A549 (cell line): Measurements from ENCODE around the gene UBE2L5.

ENCODE experiments used
- CEBPB ChIP-seq, 2 experiments: fragments of >200 bp in 1 of 2; sonication (Bioruptor Twin) in 1 of 2; formaldehyde crosslinking in 1 of 2; IDR thresholded peaks; 2 replicates each; pipeline ENCODE4 v1.6.1; 2012 to 2016
- CHD2 ChIP-seq: fragments of 150-350 bp; IDR thresholded peaks from 2 replicates; pipeline ENCODE4 v1.6.1; 2014; ENCODE audit warnings: low read length; ENCODE audit not compliant: partially characterized antibody
- EP300 ChIP-seq, 2 experiments: fragments of >200 bp; sonication (Bioruptor Twin); formaldehyde crosslinking; IDR thresholded peaks; 2 replicates in 1 of 2; 3 replicates in 1 of 2; pipeline ENCODE4 v1.6.1; 2016 to 2017
- FOXS1 ChIP-seq: fragments of 250-450 bp; sonication (Bioruptor Pico); IDR thresholded peaks from 2 replicates; pipeline ENCODE4 v1.5.0; 2020; ENCODE audit warnings: mild to moderate bottlenecking, moderate library complexity
- HMGXB4 ChIP-seq: fragments of 250-450 bp; sonication (Bioruptor Pico); IDR thresholded peaks from 2 replicates; pipeline ENCODE4 v1.5.0; 2021; ENCODE audit warnings: mild to moderate bottlenecking, moderate library complexity, borderline replicate concordance
- NPAS2 ChIP-seq: fragments of 250-450 bp; sonication (Bioruptor Pico); IDR thresholded peaks from 2 replicates; pipeline ENCODE4 v1.8.0; 2022; ENCODE audit warnings: mild to moderate bottlenecking, moderate library complexity, borderline replicate concordance
- POLR2AphosphoS2 ChIP-seq: conservative IDR thresholded peaks from 2 replicates; pipeline ENCODE4 v1.6.1; 2012; ENCODE audit warnings: low read length, improper control_type of control experiment, inconsistent platforms
- RCOR1 ChIP-seq: fragments of 150-350 bp; IDR thresholded peaks from 2 replicates; pipeline ENCODE4 v1.6.1; 2014; ENCODE audit warnings: antibody characterized with exemption, low read length, low read depth
- ZSCAN20 ChIP-seq: fragments of 250-450 bp; sonication (Bioruptor Pico); IDR thresholded peaks from 2 replicates; pipeline ENCODE4 v1.8.0; 2022; ENCODE audit warnings: mild to moderate bottlenecking, moderate library complexity
- TF ChIP-seq, protein P1 (sequence below): fragments of >200 bp; sonication (Bioruptor Twin); formaldehyde crosslinking; IDR thresholded peaks from 3 replicates; pipeline ENCODE4 v1.5.1; 2016

DNA sequence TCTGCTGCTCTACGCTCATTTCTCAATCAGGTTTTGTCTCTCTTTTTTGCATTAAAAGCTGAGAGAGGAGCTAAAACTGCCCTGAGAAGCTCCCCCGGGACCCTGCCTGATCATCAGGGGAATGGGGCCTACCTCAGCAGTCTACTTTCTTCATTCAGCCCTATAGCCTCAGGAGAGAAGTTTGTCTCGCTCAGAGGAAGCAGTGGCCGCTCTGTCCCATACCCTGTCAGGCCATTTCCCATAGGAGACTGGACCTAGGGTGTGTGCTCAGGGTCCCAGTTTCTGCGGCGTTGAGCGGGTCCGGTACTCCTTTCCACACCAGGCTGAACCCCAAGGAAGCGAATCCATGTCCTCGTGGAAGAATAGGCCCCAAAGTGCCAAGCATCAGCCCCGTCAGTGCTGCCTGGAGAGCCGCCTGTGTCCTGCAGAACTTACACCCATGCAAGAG lies 21.7 kb downstream of the UBE2L5 start:
- TF ChIP-seq NPAS2 (CRISPR knock-in tag) (no peak), EP300 (IDR thresholded peaks at IDR 0.05) (no peak), POLR2AphosphoS2 (no peak), CHD2 (no peak), ZSCAN20 (no peak), FOXS1 (CRISPR knock-in tag) (no peak), HMGXB4 (no peak), CEBPB (IDR thresholded peaks at IDR 0.05) (no peak), RCOR1 (no peak)
- TF ChIP-seq, protein P1, sequence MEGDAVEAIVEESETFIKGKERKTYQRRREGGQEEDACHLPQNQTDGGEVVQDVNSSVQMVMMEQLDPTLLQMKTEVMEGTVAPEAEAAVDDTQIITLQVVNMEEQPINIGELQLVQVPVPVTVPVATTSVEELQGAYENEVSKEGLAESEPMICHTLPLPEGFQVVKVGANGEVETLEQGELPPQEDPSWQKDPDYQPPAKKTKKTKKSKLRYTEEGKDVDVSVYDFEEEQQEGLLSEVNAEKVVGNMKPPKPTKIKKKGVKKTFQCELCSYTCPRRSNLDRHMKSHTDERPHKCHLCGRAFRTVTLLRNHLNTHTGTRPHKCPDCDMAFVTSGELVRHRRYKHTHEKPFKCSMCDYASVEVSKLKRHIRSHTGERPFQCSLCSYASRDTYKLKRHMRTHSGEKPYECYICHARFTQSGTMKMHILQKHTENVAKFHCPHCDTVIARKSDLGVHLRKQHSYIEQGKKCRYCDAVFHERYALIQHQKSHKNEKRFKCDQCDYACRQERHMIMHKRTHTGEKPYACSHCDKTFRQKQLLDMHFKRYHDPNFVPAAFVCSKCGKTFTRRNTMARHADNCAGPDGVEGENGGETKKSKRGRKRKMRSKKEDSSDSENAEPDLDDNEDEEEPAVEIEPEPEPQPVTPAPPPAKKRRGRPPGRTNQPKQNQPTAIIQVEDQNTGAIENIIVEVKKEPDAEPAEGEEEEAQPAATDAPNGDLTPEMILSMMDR, result no peak
